ENCODE data around the gene MYL9.
"Not testable (repeated sequence)": the region's sequence is repeated elsewhere in the genome, so short reads cannot be mapped to it uniquely, and the experiment has no call there.

Gene MYL9

GRCh38 chr20:36541227-36541767, at the start of gene MYL9:
TSS of gene MYL9 (plus strand) at chr20:36541519. CDS start at chr20:36544885, 3,366 bp downstream.
- DNase-seq (ENCODE audit: low read depth), result no peak

GRCh38 chr20:36491901-36492617, 49.3 kb upstream of the MYL9 start:
- DNase-seq (ENCODE audit: low read depth), result no peak

- no peak for DNase-seq (ENCODE audit: low read depth)
These were observed 48.1 kb upstream of the MYL9 start for GRCh38 chr20:36493051-36493800.

GRCh38 chr20:36493801-36494114, 47.6 kb upstream of the MYL9 start:
- peak; percentile 48 for DNase-seq (ENCODE audit: low read depth)

GRCh38 chr20:36496707-36497669, 44.3 kb upstream of the MYL9 start:
- DNase-seq (ENCODE audit: low read depth), result no peak

- no peak for DNase-seq (ENCODE audit: low read depth)
These were observed 43.5 kb upstream of the MYL9 start for GRCh38 chr20:36497856-36498255.

- no peak for DNase-seq (ENCODE audit: low read depth)
These were observed 42.7 kb upstream of the MYL9 start for GRCh38 chr20:36498386-36499179.

- no peak for DNase-seq (ENCODE audit: low read depth)
These were observed 42.1 kb upstream of the MYL9 start for GRCh38 chr20:36499211-36499610.

- DNase-seq (ENCODE audit: low read depth), result no peak
These were observed 41.4 kb upstream of the MYL9 start for GRCh38 chr20:36499723-36500501.

GRCh38 chr20:36501367-36502006, 39.8 kb upstream of the MYL9 start:
- no peak for DNase-seq (ENCODE audit: low read depth)

GRCh38 chr20:36504295-36504694, 37.0 kb upstream of the MYL9 start:
- no peak for DNase-seq (ENCODE audit: low read depth)

GRCh38 chr20:36506253-36506652, 35.1 kb upstream of the MYL9 start:
- DNase-seq (ENCODE audit: low read depth), result no peak

- DNase-seq (ENCODE audit: low read depth), result no peak
These were observed 33.6 kb upstream of the MYL9 start for GRCh38 chr20:36507746-36508145.

GRCh38 chr20:36519012-36519719, 22.2 kb upstream of the MYL9 start:
- no peak for DNase-seq (ENCODE audit: low read depth)

- no peak for DNase-seq (ENCODE audit: low read depth)
These were observed 21.4 kb upstream of the MYL9 start for GRCh38 chr20:36519944-36520343.

GRCh38 chr20:36521526-36521925, 19.8 kb upstream of the MYL9 start:
- DNase-seq (ENCODE audit: low read depth), result no peak

- not testable (repeated sequence) for DNase-seq (ENCODE audit: low read depth)
These were observed 18.9 kb upstream of the MYL9 start for GRCh38 chr20:36522412-36522811.

- DNase-seq (ENCODE audit: low read depth), result no peak
These were observed 18.0 kb upstream of the MYL9 start for GRCh38 chr20:36523341-36523740.

- no peak for DNase-seq (ENCODE audit: low read depth)
These were observed 15.5 kb upstream of the MYL9 start for GRCh38 chr20:36525620-36526365.
